NCI-H526 (cell line): ENCODE measurements around the gene ESRRB.

Source experiments
- DNase-seq, 2 experiments: peaks; one replicate each; lab custom pipeline; 2025; lab: John Stamatoyannopoulos, UW

Gene ESRRB

GRCh38 chr14:76352639-76353281, 23.2 kb upstream of the ESRRB start:
- peak; percentile 9 to 74 for DNase-seq

GRCh38 chr14:76354310-76354709, 21.6 kb upstream of the ESRRB start:
- no peak for DNase-seq

DNA sequence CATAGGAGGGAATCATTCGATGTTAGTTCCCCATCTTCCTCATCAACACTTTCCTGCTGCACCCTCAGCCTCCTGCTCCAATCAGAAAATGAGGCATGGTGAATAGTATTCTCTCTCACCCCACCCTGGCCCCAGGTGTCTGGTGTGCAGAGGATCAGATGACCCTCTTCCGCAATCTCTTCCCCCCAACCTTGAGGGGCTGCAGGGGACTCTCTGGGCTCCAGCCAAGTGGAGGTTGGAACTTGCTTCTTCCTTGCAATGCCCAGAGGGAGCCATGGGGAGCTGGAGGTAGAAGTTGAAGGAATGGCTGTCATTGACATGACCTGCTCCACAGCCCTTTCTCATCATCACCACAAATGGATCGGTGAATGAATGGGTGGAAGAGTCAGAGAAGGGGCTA, 20.2 kb upstream of the ESRRB start:
- DNase-seq = no peak

- no peak for DNase-seq
These were observed 4.9 kb upstream of the ESRRB start for GRCh38 chr14:76371066-76371465.

- no peak for DNase-seq
These were observed 2.5 kb upstream of the ESRRB start for GRCh38 chr14:76373456-76373855.

DNA sequence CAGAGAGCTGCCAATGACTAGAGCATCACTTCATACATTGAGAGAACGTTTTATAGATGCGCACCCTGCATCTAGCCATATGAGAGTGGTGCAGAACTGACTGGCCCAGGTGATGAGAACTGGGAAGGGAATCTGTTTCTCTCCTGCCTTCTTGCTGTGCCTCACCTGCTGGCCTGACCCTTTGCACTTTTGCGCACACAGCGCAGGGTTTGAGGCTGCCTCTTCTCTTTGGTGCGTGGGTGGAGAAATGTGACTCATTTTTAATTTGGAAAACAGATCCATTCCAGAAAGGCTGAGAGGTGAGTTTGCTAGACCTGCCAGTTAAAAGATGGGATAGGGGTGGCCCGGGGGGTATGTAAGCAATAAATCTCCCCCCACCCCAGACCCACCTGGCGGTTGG, 453 bp upstream of the ESRRB start:
- peak in 1 of 2 experiments; percentile 40 for DNase-seq

DNA sequence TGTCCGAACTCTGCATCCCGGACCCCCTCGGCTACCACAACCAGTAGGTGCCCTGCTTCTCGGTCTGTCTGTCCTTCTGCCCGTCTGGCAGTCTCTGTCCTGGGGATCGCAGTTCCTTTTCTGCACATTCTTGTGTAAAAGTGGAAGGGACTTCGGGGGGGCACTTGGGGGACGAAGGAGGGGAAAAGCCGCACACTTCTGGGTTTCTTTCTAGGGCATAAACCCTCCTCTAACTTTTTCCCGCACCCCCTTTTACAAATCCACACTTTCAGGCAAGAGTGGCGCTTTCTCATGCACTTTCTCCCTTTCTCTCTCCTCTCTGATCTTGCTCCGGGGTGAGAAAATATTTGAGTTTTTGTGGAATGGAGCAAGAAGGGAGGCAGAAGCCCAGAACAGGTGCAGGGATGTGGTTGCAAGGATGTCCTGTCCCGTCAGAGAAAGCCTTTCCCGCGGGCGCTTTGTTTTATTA, 506 bp downstream of the ESRRB start:
- DNase-seq = no peak

GRCh38 chr14:76376878-76377734, 1.2 kb downstream of the ESRRB start:
- DNase-seq = no peak

- DNase-seq = no peak
These were observed 1.8 kb downstream of the ESRRB start for GRCh38 chr14:76377735-76378074.

DNA sequence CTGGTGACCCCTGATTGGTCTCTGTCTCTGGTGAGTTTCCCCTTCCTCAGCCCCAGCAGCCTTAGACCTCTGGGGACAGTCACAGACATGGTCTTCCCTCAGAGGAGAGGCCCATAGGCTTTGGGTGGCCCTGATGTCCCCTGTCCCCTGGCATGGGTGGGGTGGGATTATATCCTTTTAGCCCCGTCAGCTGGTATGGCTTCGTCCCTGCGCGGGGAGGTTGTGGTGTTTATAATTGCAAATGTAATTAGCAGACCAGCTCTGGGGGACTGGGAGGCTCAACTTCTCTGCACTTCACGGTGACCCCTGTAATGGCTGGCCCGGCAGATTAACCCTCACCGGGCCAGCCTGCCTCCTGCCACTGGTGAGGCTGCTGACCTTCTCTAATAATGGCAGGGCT, 5.1 kb downstream of the ESRRB start:
- DNase-seq = no peak

DNA sequence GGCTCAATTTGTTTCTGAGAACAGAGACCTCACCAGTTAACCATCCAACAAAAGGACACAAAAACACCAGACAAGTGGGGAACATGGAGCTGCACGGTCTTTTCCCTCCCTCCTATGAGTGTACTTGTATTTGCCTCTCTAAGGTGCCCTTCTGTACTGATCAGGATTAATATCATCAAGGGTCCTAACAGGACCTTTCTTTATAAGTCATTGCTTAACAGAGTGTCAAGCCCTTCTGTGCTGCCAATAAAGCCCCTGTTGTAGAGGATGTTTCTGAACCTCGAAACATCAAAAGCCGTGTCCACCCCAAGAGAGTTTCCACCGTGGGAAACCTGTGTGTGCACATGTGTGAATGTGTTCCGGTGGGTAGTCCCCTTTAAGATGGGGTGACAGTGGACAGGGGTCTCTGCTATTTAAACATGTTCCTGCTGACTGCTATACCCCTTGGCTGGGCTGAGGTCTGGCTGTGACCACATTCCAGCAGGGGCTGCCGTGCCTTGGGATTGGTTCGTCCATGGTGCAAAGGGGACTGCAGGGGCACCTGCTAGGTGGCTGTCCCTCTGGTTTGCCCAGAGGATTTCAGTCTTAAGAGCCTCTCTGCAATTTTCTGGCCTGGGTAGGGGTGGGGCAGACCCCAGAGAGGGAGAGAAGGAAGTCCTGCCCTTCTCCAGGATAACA, 6.0 kb downstream of the ESRRB start:
- no peak for DNase-seq

GRCh38 chr14:76382495-76382832, 6.5 kb downstream of the ESRRB start:
- no peak for DNase-seq

DNA sequence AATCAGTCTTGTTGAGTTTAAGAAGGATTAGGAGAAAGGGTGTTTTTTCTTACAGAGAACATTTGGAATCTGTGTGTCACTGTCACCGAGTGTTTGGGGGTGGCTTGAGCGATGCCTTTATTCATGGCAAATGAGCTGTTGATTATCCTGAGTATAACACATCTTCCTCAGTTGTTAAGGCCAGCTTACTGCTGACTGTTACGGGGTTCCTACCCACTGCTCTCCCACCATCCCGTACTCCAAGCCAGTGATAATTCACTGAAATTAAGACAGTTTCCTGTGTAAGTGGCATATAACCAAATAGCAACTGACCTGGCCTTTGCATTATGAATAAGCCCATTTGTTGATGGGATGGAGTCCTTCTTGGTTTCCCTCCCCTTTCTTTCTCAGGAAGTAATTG, 9.5 kb downstream of the ESRRB start:
- no peak for DNase-seq

DNA sequence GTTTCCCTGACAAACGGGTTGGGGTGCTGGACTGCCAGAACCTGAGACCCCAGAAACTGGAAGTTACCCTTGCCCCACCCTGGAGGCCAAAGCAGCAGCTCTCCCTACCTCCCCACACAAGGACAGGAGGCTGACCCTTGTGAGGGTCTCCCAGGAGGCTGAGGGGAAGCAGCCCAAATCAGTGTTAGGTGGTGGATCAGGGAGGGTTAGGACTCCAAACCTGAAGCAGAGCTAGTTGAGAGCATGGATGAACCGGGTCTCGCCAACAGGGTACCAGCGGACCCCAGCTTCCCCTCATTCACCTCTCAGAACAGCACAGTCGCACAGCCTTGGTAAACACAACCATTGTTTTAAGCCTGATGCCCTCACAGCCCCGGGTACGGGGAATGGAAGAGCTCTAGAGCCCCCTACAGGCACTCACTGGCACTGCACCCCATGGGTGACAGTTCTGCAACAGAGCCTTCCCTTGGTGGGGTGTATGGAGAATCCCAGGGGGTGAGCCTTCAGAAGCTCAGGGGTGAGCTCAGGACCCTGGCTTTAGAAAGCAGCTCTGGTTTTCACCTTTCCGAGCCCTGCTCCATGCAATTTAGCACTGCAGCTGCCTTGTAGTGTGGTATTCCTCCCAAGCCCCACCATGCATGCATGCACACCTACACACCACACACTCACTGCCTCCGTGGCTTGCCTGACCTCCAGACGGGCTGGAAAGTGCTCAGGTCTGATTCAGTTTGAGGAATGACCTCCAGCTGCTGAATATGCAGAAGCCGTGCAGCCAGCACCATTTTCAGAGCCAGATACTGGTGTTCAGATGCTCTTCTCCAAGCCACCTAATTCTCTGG, 11.2 kb downstream of the ESRRB start:
- peak; percentile 30 to 81 for DNase-seq

- DNase-seq = no peak
These were observed 13.9 kb downstream of the ESRRB start for GRCh38 chr14:76389841-76390240.

GRCh38 chr14:76390621-76391020, 14.7 kb downstream of the ESRRB start:
- DNase-seq = no peak

DNA sequence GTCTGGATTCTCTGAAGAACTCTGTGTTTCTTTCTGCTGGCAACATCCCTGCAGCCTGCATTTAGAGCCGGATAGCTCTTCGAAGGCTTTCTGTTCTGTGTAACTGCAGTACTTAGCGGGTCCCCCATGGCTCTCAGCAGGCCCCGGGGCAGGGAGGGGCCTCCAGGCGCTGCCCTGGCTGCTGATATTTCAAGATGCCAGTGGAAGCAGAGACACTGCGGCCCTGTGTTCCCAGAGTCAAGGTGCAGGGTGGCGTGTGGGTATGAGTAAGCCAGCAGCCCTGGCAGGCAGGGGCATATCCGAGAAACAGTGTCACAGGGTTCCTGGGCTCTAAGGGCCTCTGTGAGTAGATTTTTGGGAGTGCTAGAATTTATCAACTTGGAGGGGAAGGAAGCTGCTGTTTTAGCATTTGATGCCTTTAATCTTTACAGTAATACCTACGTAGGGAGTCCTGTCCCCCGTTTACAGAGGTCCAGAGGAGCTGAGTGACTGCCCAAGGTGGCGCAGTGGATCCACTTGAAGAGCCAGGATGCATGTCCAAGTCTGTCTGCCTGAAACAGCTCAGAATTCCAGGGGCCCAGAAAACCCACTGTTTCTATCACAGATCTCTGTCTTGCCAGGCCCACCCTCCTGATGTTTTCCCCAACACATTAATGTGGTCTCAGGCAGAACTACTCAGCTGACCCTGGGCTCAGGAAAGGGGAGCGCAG, 16.2 kb downstream of the ESRRB start:
- no peak for DNase-seq

DNA sequence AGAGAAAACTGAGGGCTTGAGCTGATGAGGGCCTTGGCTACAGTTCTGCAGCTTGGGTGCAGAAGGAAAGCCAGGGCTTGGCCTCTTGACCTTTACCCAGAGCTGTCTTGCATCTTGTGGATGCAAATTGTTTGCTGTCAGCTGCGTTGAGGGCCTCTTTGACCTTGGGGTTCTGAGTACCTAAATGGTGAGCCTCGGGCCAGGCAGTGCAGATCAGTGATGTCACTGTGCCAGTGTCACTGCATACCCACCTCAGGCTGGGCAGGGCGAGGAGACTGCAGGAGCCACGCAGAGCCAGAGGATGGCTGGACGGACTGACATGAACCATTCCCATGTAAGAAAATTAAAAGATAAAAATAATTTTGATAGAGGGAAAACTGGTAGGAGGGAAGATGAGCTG, 18.6 kb downstream of the ESRRB start:
- DNase-seq = no peak

GRCh38 chr14:76395161-76395560, 19.2 kb downstream of the ESRRB start:
- DNase-seq = no peak

- no peak for DNase-seq
These were observed 20.8 kb downstream of the ESRRB start for GRCh38 chr14:76396714-76397187.

DNA sequence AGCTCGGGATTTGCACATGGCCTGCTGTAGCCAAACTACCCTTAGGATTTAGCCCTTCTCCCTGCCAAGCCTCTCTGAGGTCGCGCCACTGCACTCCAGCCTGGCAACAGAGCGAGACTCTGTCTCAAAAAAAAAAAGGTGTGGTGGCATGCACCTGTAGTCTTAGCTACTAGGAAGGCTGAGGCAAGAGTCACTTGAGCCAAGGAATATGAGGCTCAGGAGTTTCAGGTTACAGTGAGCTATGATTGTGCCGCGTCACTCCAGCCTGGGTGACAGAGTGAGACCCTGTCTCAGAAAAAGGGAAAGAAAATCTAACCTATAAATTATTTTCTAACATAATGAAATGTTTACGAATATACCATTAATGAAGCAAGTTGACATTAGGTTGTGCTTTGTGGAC, 29.7 kb downstream of the ESRRB start:
- DNase-seq = no peak
